A549 (cell line): Measurements from ENCODE around the gene PEX16. TPM values are rescaled to one million over a fixed set of nuclear protein-coding genes. Genes with fewer than 3 reads are reported as not detected.

ENCODE experiments used
- ATAC-seq, 2 experiments: fragments of 200-7000 bp in 1 of 2; fragments of >200 bp in 1 of 2; cut with Nextera tagmentation in 1 of 2; cut with Tn5 transposase in 1 of 2; 3 replicates each; pipeline versions ENCODE4 v1.8.0 to v1.9.1; 2018 to 2020; ENCODE audit warnings: mild to moderate bottlenecking in 1 of 2, moderate library complexity in 1 of 2
- CTCF ChIA-PET: fragments of 300-600 bp; sonication (Branson Sonifier 250); formaldehyde crosslinking; extraction: SDS; loops from one replicate; lab custom pipeline; 2021; ENCODE audit warnings: antibody characterized with exemption, inconsistent platforms; lab: Yijun Ruan, JAX
- POLR2A ChIA-PET: fragments of 350-600 bp; formaldehyde crosslinking; extraction: SDS; loops from one replicate; lab custom pipeline; 2021; ENCODE audit warnings: antibody characterized with exemption, inconsistent platforms; lab: Yijun Ruan, JAX
- DNase-seq, 2 experiments: peaks; one replicate each; pipeline versions ENCODE4 v3.0.0 to v3.0.0-alpha.2; 2011 to 2016; ENCODE audit warnings: low read depth in 1 of 2, low spot score in 1 of 2
- FAIRE-seq: peaks from 2 replicates; lab custom pipeline; 2011; peaks lifted over from hg19 to GRCh38; lab: Jason Lieb, UNC
- H3K27ac ChIP-seq, 2 experiments: fragments of >200 bp; sonication (Bioruptor Twin); formaldehyde crosslinking; 3 replicates each; pipeline ENCODE4 v1.5.1; 2016 to 2017
- H3K4me1 ChIP-seq: fragments of >200 bp; sonication (Bioruptor Twin); formaldehyde crosslinking; 3 replicates; pipeline ENCODE4 v1.6.1; 2016
- H3K4me2 ChIP-seq: fragments of >200 bp; sonication (Bioruptor Twin); formaldehyde crosslinking; 3 replicates; pipeline ENCODE4 v1.6.1; 2016
- H3K4me3 ChIP-seq: fragments of >200 bp; sonication (Bioruptor Twin); formaldehyde crosslinking; 3 replicates; pipeline ENCODE4 v1.5.1; 2016
- H3K9me3 ChIP-seq: fragments of >200 bp; sonication (Bioruptor Twin); formaldehyde crosslinking; 3 replicates; pipeline ENCODE4 v1.6.1; 2016
- BCL3 ChIP-seq: fragments of >200 bp; sonication (Bioruptor Twin); formaldehyde crosslinking; IDR thresholded peaks from 3 replicates; pipeline ENCODE4 v1.6.1; 2016
- CBX8 ChIP-seq: fragments of 200-600 bp; sonication (generic); IDR thresholded peaks from 2 replicates; pipeline ENCODE4 v1.6.1; 2016
- CEBPB ChIP-seq, 2 experiments: fragments of >200 bp in 1 of 2; sonication (Bioruptor Twin) in 1 of 2; formaldehyde crosslinking in 1 of 2; IDR thresholded peaks; 2 replicates each; pipeline ENCODE4 v1.6.1; 2012 to 2016
- EHMT2 ChIP-seq: fragments of 200-600 bp; sonication (generic); IDR thresholded peaks from 2 replicates; pipeline ENCODE4 v1.6.1; 2016; ENCODE audit warnings: antibody characterized with exemption, low read depth, mild to moderate bottlenecking, moderate library complexity
- EP300 ChIP-seq, 2 experiments: fragments of >200 bp; sonication (Bioruptor Twin); formaldehyde crosslinking; IDR thresholded peaks; 2 replicates in 1 of 2; 3 replicates in 1 of 2; pipeline ENCODE4 v1.6.1; 2016 to 2017
- FOSB ChIP-seq: fragments of 250-450 bp; sonication (Bioruptor Pico); IDR thresholded peaks from 2 replicates; pipeline ENCODE4 v1.5.0; 2020; ENCODE audit warnings: mild to moderate bottlenecking, moderate library complexity
- GATA3 ChIP-seq: IDR thresholded peaks from 2 replicates; pipeline ENCODE4 v1.6.1; 2012; ENCODE audit warnings: borderline replicate concordance
- HEYL ChIP-seq: fragments of 250-450 bp; sonication (Bioruptor Pico); IDR thresholded peaks from 2 replicates; pipeline ENCODE4 v1.8.0; 2021; ENCODE audit warnings: mild to moderate bottlenecking, moderate library complexity
- JUNB ChIP-seq: fragments of >200 bp; sonication (Bioruptor Twin); formaldehyde crosslinking; IDR thresholded peaks from 2 replicates; pipeline ENCODE4 v1.6.1; 2016
- MAFK ChIP-seq: fragments of 450-650 bp; IDR thresholded peaks from 2 replicates; pipeline ENCODE4 v1.6.1; 2014; ENCODE audit not compliant: partially characterized antibody
- MYC ChIP-seq: IDR thresholded peaks from 2 replicates; pipeline ENCODE4 v1.6.1; 2012; ENCODE audit warnings: mild to moderate bottlenecking, inconsistent platforms, low read length, improper control_type of control experiment, borderline replicate concordance
- NPAS2 ChIP-seq: fragments of 250-450 bp; sonication (Bioruptor Pico); IDR thresholded peaks from 2 replicates; pipeline ENCODE4 v1.8.0; 2022; ENCODE audit warnings: mild to moderate bottlenecking, moderate library complexity, borderline replicate concordance
- NR3C1 ChIP-seq: fragments of >200 bp; sonication (Bioruptor Twin); formaldehyde crosslinking; IDR thresholded peaks from 3 replicates; pipeline ENCODE4 v1.6.1; 2017
- PHF8 ChIP-seq: fragments of 200-600 bp; sonication (generic); IDR thresholded peaks from 2 replicates; pipeline ENCODE4 v1.6.1; 2016; ENCODE audit warnings: low read depth, mild to moderate bottlenecking, antibody characterized with exemption, moderate library complexity, borderline replicate concordance
- RARB ChIP-seq: fragments of 250-450 bp; sonication (Bioruptor Pico); IDR thresholded peaks from 2 replicates; pipeline ENCODE4 v1.8.0; 2021; ENCODE audit warnings: mild to moderate bottlenecking, moderate library complexity
- REST ChIP-seq: fragments of 200-600 bp; sonication (generic); IDR thresholded peaks from 2 replicates; pipeline ENCODE4 v1.6.1; 2016; ENCODE audit warnings: antibody characterized with exemption, mild to moderate bottlenecking, moderate library complexity
- RNF2 ChIP-seq: fragments of 200-600 bp; sonication (generic); IDR thresholded peaks from 2 replicates; pipeline ENCODE4 v1.6.1; 2016; ENCODE audit warnings: low read depth, mild to moderate bottlenecking, antibody characterized with exemption, moderate library complexity, borderline replicate concordance
- SMC3 ChIP-seq: fragments of >200 bp; sonication (Bioruptor Twin); formaldehyde crosslinking; IDR thresholded peaks from 3 replicates; pipeline ENCODE4 v1.6.1; 2018; ENCODE audit warnings: inconsistent platforms
- USF2 ChIP-seq: fragments of 450-650 bp; IDR thresholded peaks from 2 replicates; pipeline ENCODE4 v1.6.1; 2014; ENCODE audit warnings: antibody characterized with exemption
- ZFP36 ChIP-seq: fragments of 450-650 bp; IDR thresholded peaks from 2 replicates; pipeline ENCODE4 v1.6.1; 2014; ENCODE audit warnings: borderline replicate concordance; ENCODE audit not compliant: partially characterized antibody
- ZSCAN20 ChIP-seq: fragments of 250-450 bp; sonication (Bioruptor Pico); IDR thresholded peaks from 2 replicates; pipeline ENCODE4 v1.8.0; 2022; ENCODE audit warnings: mild to moderate bottlenecking, moderate library complexity
- WGBS: methylation state at CpG from one replicate; pipeline ENCODE4 v1.1.6; 2017; ENCODE audit errors: missing lambda C conversion rate; 5-methylcytosine and 5-hydroxymethylcytosine counted together
- polyA plus RNA-seq, 4 experiments: library from polyadenylated mRNA; depleted of rRNA in 3 of 4; stranded (reverse); fragments of >200 nt; fragmentation: RNase III in 1 of 4; extraction: RNeasy Plus Mini Kit Qiagen cat#74134 plus additional on column Dnase treatment in 1 of 4; gene quantifications; 2 replicates in 3 of 4; 3 replicates in 1 of 4; pipeline ENCODE4 v1.2.3, GENCODE V29; 2011 to 2017

PEX16 gene
- polyA plus RNA-seq, 2 of the 4 experiments (the other 2 are of a cell fraction): 18.2 to 20.2 TPM

- ATAC-seq (no peak), FAIRE-seq (no peak), DNase-seq (no peak)
- no peak overlapping the region for H3K4me3 ChIP-seq
- ChIA-PET POLR2A (no interaction called here), CTCF (interaction anchor here (1.2 kb wide), 1 partner anchor 61 kb away, joined by 3 read pairs; no protein-coding TSS in a partner anchor)
- TF ChIP-seq RNF2 (no peak), ZFP36 (no peak), SMC3 (no peak), NR3C1 (no peak), EP300 (IDR thresholded peaks at IDR 0.05) (no peak), MAFK (no peak), BCL3 (no peak), USF2 (no peak), ZSCAN20 (CRISPR knock-in tag) (no peak), PHF8 (no peak), MYC (no peak), NPAS2 (no peak), CBX8 (no peak), CEBPB (IDR thresholded peaks at IDR 0.05) (no peak), FOSB (no peak), GATA3 (no peak)
- no peak overlapping the region for H3K27ac ChIP-seq
- peaks cover 11% of the 10 kb centered on the region for H3K4me1 ChIP-seq
- no peaks in the 10 kb centered on the region for H3K9me3 ChIP-seq
- no peak overlapping the region for H3K4me2 ChIP-seq
- 85% methylated on average over 15 of the region's 15 CpGs for WGBS
These were observed 15.6 kb upstream of the PEX16 start for GRCh38 chr11:45933131-45933831.

GRCh38 chr11:45932217-45932616 lies 14.5 kb upstream of the PEX16 start:
- no peak for FAIRE-seq
- peaks cover 11% of the 10 kb centered on the region for H3K4me1 ChIP-seq
- TF ChIP-seq FOSB (no peak), EHMT2 (no peak), JUNB (no peak), RARB (no peak), REST (no peak), HEYL (CRISPR knock-in tag) (no peak), CEBPB (IDR thresholded peaks at IDR 0.05) (no peak)
- TF ChIP-seq, all 56 proteins: peak for 0
- ChIA-PET CTCF (interaction anchor here (1.2 kb wide), 1 partner anchor 60 kb away, joined by 3 read pairs; no protein-coding TSS in a partner anchor), POLR2A (no interaction called here)
- Histone ChIP-seq H3K9me3 (no peaks in the 10 kb centered on the region), H3K4me2 (no peak overlapping the region), H3K27ac (no peak overlapping the region), H3K4me3 (no peak overlapping the region)
- 91% methylated on average over 8 of the region's 8 CpGs for WGBS
- no peak for ATAC-seq
- no peak for DNase-seq
